Activated CD8-positive, alpha-beta T cell treated with anti-CD3 and anti-CD28 coated beads for 36 hours (primary cell): Measurements from ENCODE around the gene NSMCE1. TPM values are rescaled to one million over a fixed set of nuclear protein-coding genes. Genes with fewer than 3 reads are reported as not detected.
"Not testable (repeated sequence)": the region's sequence is repeated elsewhere in the genome, so short reads cannot be mapped to it uniquely, and the experiment has no call there.

ENCODE experiments used
- ATAC-seq: fragments of 200-7000 bp; cut with Tn5 transposase; one replicate; pipeline ENCODE4 v1.10.0; 2021; ENCODE audit warnings: mild to moderate bottlenecking, moderate library complexity
- CTCF ChIA-PET: fragments of 350-600 bp; sonication (Branson Sonifier 250); formaldehyde crosslinking; loops from one replicate; lab custom pipeline; 2021; ENCODE audit warnings: antibody characterized with exemption; lab: Charles Lee
- POLR2A ChIA-PET: fragments of 350-600 bp; sonication (Branson Sonifier 250); formaldehyde crosslinking; loops from one replicate; lab custom pipeline; 2021; ENCODE audit warnings: antibody characterized with exemption; lab: Charles Lee
- DNase-seq: peaks from one replicate; pipeline ENCODE4 v3.0.0-alpha.2; 2020
- H3K27ac Mint-ChIP-seq: one replicate; pipeline ENCODE4 v1.8.0; 2021; ENCODE audit warnings: mild to moderate bottlenecking, mixed read lengths
- H3K27me3 Mint-ChIP-seq: one replicate; pipeline ENCODE4 v1.8.0; 2021; ENCODE audit warnings: mixed read lengths
- H3K36me3 Mint-ChIP-seq: one replicate; pipeline ENCODE4 v1.8.0; 2021; ENCODE audit warnings: low read depth, mixed read lengths
- H3K4me1 Mint-ChIP-seq: one replicate; pipeline ENCODE4 v1.8.0; 2021; ENCODE audit warnings: low read depth, mixed read lengths
- H3K4me3 Mint-ChIP-seq: one replicate; pipeline ENCODE4 v1.8.0; 2021; ENCODE audit warnings: mild to moderate bottlenecking, moderate library complexity, mixed read lengths
- H3K9me3 Mint-ChIP-seq: one replicate; pipeline ENCODE4 v1.8.0; 2021; ENCODE audit warnings: mixed read lengths
- intact Hi-C: fragments of 100-400 bp; cut with micrococcal nuclease; formaldehyde crosslinking; loops from one replicate; pipeline ENCODE4 v1.10.0; 2022
- total RNA-seq, 2 experiments: library from RNA; stranded (reverse); gene quantifications; one replicate each; pipeline ENCODE4 v1.2.3, GENCODE V29; 2021
- TF ChIP-seq, protein P1 (sequence below): fragments of 200-600 bp; IDR thresholded peaks from one replicate; pipeline ENCODE4 v1.8.0; 2022; ENCODE audit warnings: antibody characterized with exemption, mild to moderate bottlenecking

Gene NSMCE1
- total RNA-seq, 2 experiments from 2014 or later = 150 to 156 TPM

GRCh38 chr16:27254262-27254811, 14.2 kb downstream of the NSMCE1 start:
- peaks cover 90% of the 10 kb centered on the region for H3K4me1 Mint-ChIP-seq
- DNase-seq (peak; percentile 62), ATAC-seq (peak; percentile 68)
- H3K4me3 Mint-ChIP-seq = peak overlapping the region; percentile 50
- H3K9me3 Mint-ChIP-seq = no peaks in the 10 kb centered on the region
- intact Hi-C loops = no loop called here
- ChIA-PET CTCF (interaction anchor here (1.0 to 3.3 kb wide), 9 partner anchors 13 to 114 kb away, joined by 3 to 19 read pairs (median 4); partner anchors contain the start of gene NSMCE1), POLR2A (interaction anchor here (0.7 to 13.8 kb wide), 11 partner anchors 9 to 153 kb away, joined by 3 to 126 read pairs (median 5); no protein-coding TSS in a partner anchor)
- TF ChIP-seq, protein P1, sequence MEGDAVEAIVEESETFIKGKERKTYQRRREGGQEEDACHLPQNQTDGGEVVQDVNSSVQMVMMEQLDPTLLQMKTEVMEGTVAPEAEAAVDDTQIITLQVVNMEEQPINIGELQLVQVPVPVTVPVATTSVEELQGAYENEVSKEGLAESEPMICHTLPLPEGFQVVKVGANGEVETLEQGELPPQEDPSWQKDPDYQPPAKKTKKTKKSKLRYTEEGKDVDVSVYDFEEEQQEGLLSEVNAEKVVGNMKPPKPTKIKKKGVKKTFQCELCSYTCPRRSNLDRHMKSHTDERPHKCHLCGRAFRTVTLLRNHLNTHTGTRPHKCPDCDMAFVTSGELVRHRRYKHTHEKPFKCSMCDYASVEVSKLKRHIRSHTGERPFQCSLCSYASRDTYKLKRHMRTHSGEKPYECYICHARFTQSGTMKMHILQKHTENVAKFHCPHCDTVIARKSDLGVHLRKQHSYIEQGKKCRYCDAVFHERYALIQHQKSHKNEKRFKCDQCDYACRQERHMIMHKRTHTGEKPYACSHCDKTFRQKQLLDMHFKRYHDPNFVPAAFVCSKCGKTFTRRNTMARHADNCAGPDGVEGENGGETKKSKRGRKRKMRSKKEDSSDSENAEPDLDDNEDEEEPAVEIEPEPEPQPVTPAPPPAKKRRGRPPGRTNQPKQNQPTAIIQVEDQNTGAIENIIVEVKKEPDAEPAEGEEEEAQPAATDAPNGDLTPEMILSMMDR = no peak
- H3K27me3 Mint-ChIP-seq = no peaks in the 10 kb centered on the region
- peaks cover 65% of the 10 kb centered on the region for H3K36me3 Mint-ChIP-seq
- H3K27ac Mint-ChIP-seq = peak overlapping the region; percentile 96

DNA sequence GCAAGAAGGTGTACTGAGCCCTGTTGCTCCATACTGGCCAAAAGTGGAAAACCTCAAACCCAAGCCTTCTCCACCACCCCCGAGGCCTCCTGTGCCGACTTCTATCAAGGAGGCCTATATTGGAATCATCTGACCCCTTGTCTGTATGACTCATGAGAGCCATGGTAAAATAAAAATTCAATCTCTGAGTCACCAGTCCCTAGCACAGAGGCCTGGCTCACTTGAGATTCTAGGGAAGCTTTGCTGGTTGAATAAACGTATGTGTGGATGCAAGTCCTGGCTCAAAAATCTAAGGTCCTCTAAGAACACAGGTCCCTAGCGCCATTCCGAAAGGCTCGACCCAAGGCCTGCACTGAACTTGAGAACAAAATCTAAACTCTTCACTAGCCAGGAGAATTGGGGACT, 15.0 kb downstream of the NSMCE1 start:
- ATAC-seq (peak; percentile 52), DNase-seq (peak; percentile 44)
- Mint-ChIP-seq H3K9me3 (peaks cover 3% of the 10 kb centered on the region), H3K27ac (peak overlapping the region; percentile 96), H3K4me3 (peak overlapping the region; percentile 50), H3K27me3 (no peaks in the 10 kb centered on the region), H3K4me1 (peaks cover 86% of the 10 kb centered on the region), H3K36me3 (peaks cover 66% of the 10 kb centered on the region)
- TF ChIP-seq, protein P1 = no peak
- ChIA-PET CTCF (interaction anchor here (1.1 to 6.0 kb wide), 8 partner anchors 12 to 74 kb away, joined by 3 to 29 read pairs (median 4); no protein-coding TSS in a partner anchor), POLR2A (interaction anchor here (0.7 to 13.8 kb wide), 9 partner anchors 10 to 154 kb away, joined by 3 to 126 read pairs (median 5); no protein-coding TSS in a partner anchor)
- intact Hi-C loops = loop anchor here (1.0 to 2.0 kb wide), 2 partner anchors 17 to 65 kb away; no protein-coding TSS in a partner anchor

GRCh38 chr16:27252206-27252585, 16.4 kb downstream of the NSMCE1 start:
- peak overlapping the region; percentile 96 for H3K27ac Mint-ChIP-seq
- peaks cover 7% of the 10 kb centered on the region for H3K9me3 Mint-ChIP-seq
- peaks cover 70% of the 10 kb centered on the region for H3K36me3 Mint-ChIP-seq
- H3K4me3 Mint-ChIP-seq = peak overlapping the region; percentile 16
- no peak for DNase-seq
- intact Hi-C loops = loop anchor here (2.0 kb wide), 1 partner anchor 15 kb away; no protein-coding TSS in a partner anchor
- no peaks in the 10 kb centered on the region for H3K27me3 Mint-ChIP-seq
- ChIA-PET CTCF (interaction anchor here (0.5 to 6.0 kb wide), 4 partner anchors 15 to 116 kb away, joined by 3 to 29 read pairs (median 4); no protein-coding TSS in a partner anchor), POLR2A (interaction anchor here (0.9 to 13.8 kb wide), 4 partner anchors 8 to 65 kb away, joined by 4 to 126 read pairs (median 18); no protein-coding TSS in a partner anchor)
- peaks cover 82% of the 10 kb centered on the region for H3K4me1 Mint-ChIP-seq
- TF ChIP-seq, protein P1 = no peak
- ATAC-seq = no peak

- Mint-ChIP-seq H3K4me1 (peaks cover 83% of the 10 kb centered on the region), H3K27me3 (no peaks in the 10 kb centered on the region), H3K27ac (peak overlapping the region; percentile 96), H3K4me3 (peak overlapping the region; percentile 16), H3K9me3 (peaks cover 7% of the 10 kb centered on the region), H3K36me3 (peaks cover 70% of the 10 kb centered on the region)
- CTCF ChIA-PET = interaction anchor here (0.6 to 6.0 kb wide), 6 partner anchors 10 to 321 kb away, joined by 3 to 29 read pairs (median 3); no protein-coding TSS in a partner anchor
- ATAC-seq = peak; percentile 27
- intact Hi-C loops = loop anchor here (2.0 kb wide), 1 partner anchor 15 kb away; no protein-coding TSS in a partner anchor
- POLR2A ChIA-PET = interaction anchor here (0.9 to 13.8 kb wide), 4 partner anchors 10 to 66 kb away, joined by 3 to 126 read pairs (median 18); no protein-coding TSS in a partner anchor
- TF ChIP-seq, protein P1 = no peak
- DNase-seq = peak; percentile 43
These were observed 16.9 kb downstream of the NSMCE1 start for GRCh38 chr16:27251541-27252205.

DNA sequence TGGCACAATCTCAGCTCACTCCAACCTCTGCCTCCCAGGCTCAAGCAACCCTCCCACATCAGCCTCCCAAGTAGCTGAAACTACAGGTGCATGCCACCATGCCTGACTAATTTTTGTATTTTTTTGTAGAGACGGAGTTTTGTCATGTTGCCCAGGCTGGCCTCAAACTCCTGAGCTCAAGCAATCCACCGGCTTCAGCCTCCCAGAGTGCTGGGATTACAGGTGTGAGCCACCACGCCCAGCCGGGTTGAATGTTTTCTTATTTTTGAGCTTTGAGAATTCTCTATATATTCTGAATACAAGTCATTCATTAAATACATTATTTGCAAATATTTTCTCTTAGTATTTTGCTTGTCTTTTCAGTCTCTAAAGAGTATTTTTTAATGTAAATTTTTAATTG, 19.7 kb downstream of the NSMCE1 start:
- ATAC-seq, intact Hi-C loops, H3K4me3 Mint-ChIP-seq, H3K27me3 Mint-ChIP-seq, DNase-seq, H3K9me3 Mint-ChIP-seq: not testable (repeated sequence)
- CTCF ChIA-PET = interaction anchor here (0.9 to 6.0 kb wide), 5 partner anchors 9 to 69 kb away, joined by 3 to 29 read pairs (median 4); no protein-coding TSS in a partner anchor
- Mint-ChIP-seq H3K27ac (peak overlapping the region; percentile 60), H3K4me1 (peaks cover 85% of the 10 kb centered on the region), H3K36me3 (peaks cover 67% of the 10 kb centered on the region)
- POLR2A ChIA-PET = interaction anchor here (0.6 to 13.8 kb wide), 3 partner anchors 13 to 216 kb away, joined by 3 to 126 read pairs (median 4); no protein-coding TSS in a partner anchor
